Stimulated activated CD4-positive, alpha-beta T cell treated with anti-CD3 and anti-CD28 coated beads, TNF-alpha, amount 100 ng/mL, for 48 hours (primary cell): ENCODE data around the gene EGF.
"Not testable (repeated sequence)": the region's sequence is repeated elsewhere in the genome, so short reads cannot be mapped to it uniquely, and the experiment has no call there.

Source experiments
- DNase-seq, 3 donors: peaks; one replicate each; pipeline ENCODE4 v3.0.0-alpha.2; 2020; ENCODE audit warnings: low read depth in 3 of 3

Gene EGF

DNA sequence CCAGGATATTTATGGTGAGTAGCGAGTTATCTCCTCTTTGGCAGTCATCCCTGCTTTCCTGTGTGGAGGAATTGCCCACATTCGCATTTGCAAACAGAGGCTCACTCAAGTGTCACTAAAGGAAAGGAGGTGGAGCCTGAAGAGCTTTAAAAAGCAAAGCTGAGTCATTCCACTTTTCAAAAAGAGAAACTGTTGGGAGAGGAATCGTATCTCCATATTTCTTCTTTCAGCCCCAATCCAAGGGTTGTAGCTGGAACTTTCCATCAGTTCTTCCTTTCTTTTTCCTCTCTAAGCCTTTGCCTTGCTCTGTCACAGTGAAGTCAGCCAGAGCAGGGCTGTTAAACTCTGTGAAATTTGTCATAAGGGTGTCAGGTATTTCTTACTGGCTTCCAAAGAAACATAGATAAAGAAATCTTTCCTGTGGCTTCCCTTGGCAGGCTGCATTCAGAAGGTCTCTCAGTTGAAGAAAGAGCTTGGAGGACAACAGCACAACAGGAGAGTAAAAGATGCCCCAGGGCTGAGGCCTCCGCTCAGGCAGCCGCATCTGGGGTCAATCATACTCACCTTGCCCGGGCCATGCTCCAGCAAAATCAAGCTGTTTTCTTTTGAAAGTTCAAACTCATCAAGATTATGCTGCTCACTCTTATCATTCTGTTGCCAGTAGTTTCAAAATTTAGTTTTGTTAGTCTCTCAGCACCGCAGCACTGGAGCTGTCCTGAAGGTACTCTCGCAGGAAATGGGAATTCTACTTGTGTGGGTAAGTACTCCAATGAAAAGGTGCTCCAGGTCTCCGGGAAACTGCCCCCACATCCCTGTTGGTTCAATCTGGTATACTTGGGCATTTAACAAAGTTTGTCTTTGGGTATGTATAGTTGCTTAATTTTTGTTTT, at the start of gene EGF:
TSS of gene EGF (plus strand) at position 178 of the 890 bp plus-strand sequence. CDS start at position 631, 453 bp downstream.
- DNase-seq: no peak

GRCh38 chr4:109864134-109864533, 48.5 kb upstream of the EGF start:
- DNase-seq: no peak

GRCh38 chr4:109870061-109870460, 42.6 kb upstream of the EGF start:
- no peak for DNase-seq

- DNase-seq: no peak
These were observed 40.6 kb upstream of the EGF start for GRCh38 chr4:109872065-109872464.

DNA sequence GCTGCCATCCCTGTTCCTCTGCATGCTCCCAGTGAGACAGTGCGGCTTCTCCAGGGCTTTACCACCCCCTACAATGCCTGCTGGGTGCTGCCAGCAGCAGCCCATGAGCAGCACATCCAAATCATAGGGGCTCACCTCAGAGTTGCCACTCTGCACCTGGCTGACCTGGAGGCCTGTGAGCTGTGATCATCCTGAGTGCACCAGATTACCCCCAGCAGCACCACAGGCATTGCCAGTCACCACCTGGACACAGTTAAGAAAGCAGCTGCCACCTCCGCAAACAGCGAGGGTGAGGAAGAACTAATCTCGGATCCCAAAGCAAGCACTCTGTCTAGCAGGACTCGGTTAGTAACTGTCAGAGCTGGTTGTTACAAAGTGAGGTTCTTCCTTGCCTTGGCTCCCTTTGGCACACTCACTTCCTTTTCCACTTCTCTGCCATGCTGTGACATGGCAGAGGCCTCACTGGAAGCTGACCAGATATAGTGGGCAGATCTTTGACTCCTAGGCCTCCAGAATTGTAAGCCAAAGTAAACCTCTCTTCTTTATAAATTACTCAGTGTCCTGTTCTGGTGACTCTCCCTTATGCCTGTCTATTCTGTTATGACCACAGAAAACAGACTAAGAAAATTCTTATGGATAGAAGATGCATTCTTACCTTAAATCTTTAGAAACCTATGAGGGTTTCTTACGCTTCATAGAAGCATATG, 39.6 kb upstream of the EGF start:
- no peak for DNase-seq

- DNase-seq: no peak
These were observed 38.7 kb upstream of the EGF start for GRCh38 chr4:109873791-109874514.

- DNase-seq: no peak
These were observed 37.6 kb upstream of the EGF start for GRCh38 chr4:109875106-109875505.

DNA sequence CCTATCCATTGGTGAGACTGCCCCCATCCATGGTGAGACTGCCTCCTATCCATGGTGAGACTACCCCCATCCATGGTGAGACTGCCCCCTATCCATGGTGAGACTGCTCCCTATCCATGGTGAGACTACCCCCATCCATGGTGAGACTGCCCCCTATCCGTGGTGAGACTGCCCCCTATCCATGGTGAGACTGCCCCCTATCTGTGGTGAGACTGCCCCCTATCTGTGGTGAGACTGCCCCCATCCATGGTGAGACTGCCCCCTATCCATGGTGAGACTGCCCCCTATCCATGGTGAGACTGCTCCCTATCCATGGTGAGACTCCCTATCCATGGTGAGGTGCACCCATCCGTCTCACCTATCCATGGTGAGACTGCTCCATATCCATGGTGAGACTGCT, 37.1 kb upstream of the EGF start:
- not testable (repeated sequence) for DNase-seq

DNA sequence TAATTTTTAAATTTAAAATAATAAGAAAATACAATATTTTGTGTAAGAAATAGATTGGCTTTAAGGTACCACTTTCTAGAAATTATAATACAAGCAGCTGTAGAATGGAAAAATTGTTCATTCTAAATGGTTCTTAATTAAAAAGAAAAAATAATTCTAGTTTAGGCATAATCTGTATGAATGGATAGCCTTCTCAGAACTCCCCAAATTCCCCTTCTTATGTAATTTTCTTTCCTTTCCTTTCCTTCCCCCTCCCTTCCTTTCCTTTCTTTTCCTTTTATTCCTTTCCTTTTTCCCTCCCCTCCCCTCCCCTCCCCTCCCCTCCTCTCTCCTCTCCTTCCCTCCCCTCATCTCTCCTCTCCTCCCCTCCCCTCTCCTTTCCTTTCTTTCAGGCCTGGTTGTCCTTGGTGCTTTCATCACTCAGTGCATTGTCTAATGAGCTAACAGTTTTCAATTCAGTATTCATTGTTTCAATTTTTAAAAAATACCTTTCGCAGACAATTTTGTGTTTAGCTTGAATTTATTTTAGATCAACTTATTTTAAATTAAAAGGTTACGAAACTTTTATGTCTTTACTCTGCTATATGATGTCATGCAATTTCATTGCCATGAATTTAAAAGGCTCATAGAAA, 35.9 kb upstream of the EGF start:
- no peak for DNase-seq

DNA sequence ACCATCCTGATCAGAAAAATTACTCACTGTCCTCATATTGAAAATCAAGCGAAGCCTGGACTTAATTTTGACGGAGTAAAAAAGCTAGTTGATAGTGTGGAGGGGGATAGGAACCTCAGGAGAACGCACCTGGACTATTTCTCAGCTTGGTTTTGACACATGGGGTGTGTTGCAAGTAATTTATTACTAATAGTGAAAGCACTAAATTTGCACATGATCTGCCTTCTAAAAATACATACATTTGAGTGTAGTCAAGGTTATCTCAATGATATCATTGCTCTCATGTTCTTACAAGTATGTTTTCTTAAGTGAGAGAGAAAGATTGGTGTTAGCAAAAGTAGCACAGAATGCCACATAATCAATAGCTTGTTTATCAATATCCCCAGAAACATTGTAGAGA, 35.3 kb upstream of the EGF start:
- DNase-seq: no peak

GRCh38 chr4:109878355-109878754, 34.3 kb upstream of the EGF start:
- no peak for DNase-seq

DNA sequence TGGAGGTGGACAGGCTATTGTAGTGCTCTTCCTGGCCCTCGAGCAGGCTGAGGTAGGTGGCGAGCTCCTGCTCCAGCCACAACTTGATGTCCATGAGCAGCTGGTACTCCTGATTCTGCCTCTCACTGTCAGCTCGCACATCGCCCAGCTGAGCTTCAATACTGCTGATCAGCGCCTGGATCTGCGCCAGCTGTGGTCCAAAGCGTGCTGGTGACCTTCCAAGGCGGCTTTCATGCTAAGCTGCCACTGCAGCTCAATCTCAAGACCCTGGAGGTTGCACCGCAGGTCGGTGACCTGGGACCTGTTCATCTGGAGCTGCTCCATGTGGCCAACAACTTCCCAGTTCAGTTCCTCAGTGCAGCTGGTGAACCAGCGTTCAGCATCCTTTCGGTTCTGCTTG, 33.6 kb upstream of the EGF start:
- DNase-seq: no peak

DNA sequence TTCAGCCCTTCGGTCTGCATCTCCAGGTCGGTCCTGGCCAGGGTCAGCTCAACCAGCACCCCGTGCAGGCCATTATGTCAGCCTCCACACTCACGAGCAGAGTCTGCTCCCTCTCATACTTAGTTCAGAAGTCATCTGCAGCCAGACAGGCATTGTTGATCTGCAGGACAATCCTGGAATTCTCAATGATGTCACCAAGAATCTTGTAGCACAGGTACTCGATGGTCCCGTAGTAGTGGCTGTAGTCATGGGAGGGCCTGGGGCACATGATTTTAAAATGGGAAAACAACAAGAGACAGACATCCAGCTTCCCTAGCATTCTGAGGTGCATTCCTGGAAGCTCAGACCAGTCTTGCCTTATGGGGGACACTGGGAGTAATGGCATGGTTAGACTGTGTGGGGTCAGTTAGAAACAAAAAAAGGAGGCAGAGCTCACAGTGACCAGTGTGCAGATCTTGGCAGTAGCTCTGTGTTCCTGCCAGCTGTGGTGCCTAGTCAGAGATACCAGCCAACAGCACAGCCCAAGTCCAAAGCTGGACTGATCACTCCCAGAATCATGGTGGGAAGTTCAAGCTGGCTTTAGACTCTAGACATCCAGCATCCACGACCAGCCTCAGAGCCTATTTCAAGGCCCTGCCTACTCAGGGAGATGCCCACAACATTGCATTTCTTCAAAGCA, 32.9 kb upstream of the EGF start:
- DNase-seq: no peak

- DNase-seq: no peak
These were observed 26.4 kb upstream of the EGF start for GRCh38 chr4:109886303-109886702.

DNA sequence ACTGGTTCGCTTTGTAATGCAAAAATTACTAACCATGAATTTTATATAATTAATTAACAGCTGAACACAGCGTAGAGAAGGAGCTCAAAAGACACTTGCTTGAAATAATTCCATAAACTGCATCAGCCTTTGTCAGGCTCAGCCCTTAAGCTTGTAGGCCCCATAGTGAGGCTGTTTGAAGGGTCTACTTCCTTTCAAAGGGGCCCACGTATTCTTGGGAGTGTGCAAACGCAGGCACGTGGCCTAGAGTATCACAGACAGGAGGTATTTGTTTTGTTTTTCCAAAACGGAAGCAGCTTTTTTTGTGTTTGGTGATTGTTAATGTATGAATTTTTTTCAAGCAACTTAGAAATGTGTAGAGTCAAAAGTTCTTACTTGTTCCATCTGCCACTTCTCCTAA, 25.6 kb upstream of the EGF start:
- DNase-seq: no peak

DNA sequence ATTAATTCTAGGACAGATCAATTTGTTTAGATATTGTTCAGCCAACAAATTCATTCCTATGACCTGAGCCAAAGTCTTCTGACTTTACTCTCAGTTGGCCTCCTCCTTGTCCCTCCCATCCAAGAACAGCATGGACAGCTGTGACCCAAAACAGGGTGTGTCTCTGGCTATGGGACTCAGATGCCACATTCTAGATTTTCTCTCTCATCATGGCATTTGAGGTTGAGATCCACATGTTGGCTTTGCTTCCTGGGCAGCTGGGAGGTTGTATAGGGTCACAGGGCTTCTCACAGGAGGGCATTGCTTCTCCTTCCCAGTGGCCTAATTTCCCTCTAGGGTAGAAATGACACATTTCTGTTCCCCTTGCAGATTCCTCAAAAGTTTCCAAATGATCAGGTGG, 22.6 kb upstream of the EGF start:
- DNase-seq: no peak

DNA sequence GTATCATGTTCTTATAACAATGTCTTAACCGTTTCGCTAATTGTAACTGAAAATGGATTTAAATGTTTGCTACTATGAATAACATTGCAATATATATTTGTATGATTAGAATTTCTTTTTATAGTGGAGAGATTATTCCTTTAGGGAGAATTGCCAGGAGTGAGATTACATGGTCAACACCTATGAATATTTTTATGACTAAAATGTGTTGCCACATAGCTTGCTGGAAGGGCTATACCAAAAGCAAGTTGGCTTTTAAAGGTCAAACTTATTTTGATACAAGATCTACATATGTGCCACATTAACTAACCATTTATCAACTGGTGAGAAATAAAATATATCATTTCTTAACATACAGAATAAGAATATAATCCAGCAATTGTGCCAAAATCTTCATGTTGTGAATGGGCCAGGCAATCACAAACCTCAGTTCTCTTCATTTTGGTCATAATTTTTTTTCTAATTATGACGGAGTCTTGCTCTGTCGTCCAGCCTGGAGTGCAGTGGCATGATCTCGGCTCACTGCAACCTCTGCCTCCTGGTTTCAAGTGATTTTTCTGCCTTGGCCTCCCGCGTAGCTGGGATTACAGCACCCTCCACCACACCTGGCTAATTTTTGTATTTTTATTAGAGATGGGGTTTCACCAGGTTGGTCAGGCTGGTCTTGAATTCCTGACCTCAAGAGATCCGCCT, 10.0 kb upstream of the EGF start:
- DNase-seq: no peak

- no peak for DNase-seq
These were observed 4.0 kb upstream of the EGF start for GRCh38 chr4:109908731-109909130.

GRCh38 chr4:109910256-109910655, 2.4 kb upstream of the EGF start:
- DNase-seq: no peak

- DNase-seq: no peak
These were observed 1.0 kb downstream of the EGF start for GRCh38 chr4:109913596-109914241.
